GM18526 (cell line): ENCODE results near the gene ADAMTS17.

Experiments used
- POLR2A ChIP-seq: IDR thresholded peaks from 3 replicates; pipeline ENCODE4 v1.6.1; 2011; ENCODE audit not compliant: insufficient read length; ENCODE audit errors: extremely low read depth

ADAMTS17 gene

DNA sequence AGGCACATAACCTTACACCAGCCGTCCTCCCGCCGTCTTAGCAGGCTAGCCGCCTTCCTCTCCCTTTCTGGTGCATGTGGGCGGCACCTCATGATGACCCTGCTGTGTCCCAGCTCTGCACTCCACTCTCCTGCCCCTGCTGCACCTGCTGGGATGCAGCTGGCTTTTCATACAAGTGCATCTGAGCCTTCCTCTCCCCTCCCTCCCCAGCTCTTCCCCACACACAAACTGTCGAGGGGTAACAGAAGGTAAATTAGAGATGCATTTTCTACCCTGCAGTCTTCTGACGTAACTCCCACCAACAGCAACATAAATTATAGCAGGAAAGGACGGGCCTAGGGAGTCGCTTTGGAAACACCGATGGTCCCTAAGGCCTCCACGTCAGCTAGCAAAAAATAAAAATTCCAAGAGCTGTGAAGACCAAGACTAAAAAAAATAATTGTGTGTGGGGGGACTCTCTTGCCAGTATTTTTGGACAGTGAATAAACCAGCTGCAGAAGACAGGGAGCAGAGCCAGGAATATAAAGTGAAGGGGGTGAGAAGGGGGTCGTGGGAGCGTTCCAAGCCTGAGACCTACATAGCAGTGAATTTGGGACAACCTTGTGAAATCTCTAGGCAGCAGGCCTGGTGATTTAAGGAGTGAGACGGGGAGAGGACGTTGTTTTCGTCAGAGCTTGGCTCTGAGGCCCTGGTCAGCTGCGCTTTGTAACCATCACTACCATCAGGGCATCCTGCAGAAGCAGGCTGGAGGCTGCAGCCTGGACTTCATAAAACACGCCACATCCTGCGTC lies 216.2 kb downstream of the ADAMTS17 start:
- no peak for TF ChIP-seq POLR2A

DNA sequence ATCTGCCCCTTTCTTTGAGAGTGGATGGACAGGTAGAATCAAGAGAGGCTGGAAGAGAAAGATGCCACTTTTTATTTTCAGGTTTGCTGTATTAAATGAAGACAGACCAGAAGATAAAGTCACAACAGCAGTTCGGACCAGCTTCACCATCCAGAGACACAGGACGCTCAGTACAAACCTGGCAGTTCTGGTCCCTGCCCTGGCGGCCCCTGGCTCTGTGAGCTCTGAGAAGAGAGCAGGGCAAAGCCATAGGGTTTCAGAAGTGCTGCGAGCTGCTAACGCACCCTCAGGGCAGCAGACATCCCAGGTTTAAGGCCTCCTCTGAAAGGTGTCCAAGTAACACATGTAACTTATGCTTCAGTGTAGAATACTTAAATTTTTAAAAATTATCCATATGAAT lies 216.8 kb downstream of the ADAMTS17 start:
- no peak for TF ChIP-seq POLR2A

DNA sequence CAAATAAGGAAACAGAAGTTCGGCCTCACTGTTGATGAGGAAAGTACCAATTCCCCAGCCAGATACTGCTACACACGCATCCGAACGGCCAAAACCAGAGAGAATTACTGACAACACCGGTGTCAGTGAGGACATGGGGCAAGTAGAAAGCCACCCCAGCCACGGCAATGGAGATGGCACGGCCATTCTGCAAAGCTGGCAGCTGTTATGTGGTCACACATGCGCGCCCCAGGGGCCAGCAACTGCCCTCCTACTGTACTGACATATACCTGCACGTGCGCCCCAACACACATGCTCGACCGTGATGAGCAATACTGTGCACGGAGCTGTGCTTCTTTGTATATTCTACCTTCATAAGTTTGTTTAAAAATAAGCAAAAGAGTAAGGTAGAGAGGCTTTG lies 217.4 kb downstream of the ADAMTS17 start:
- TF ChIP-seq POLR2A, result no peak

DNA sequence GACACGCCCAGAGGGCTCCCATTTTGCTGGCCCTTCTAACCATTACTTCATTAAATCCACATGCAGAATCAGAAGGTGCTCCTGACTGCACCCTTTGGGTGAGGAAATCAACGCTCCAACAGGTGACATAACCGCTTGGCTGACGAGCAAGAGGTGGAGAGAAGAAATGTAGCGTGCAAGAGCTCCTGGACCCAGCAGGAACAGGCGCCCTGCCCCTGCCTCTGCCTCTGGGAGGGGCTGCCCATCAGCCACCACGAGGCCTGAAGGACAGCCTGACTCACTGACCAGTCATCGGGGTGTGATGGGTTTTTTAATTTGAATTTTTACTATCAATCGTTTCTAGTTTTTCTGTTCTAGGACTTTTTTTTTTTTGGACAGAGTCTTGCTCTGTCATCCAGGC lies 218.2 kb downstream of the ADAMTS17 start:
- no peak for TF ChIP-seq POLR2A

DNA sequence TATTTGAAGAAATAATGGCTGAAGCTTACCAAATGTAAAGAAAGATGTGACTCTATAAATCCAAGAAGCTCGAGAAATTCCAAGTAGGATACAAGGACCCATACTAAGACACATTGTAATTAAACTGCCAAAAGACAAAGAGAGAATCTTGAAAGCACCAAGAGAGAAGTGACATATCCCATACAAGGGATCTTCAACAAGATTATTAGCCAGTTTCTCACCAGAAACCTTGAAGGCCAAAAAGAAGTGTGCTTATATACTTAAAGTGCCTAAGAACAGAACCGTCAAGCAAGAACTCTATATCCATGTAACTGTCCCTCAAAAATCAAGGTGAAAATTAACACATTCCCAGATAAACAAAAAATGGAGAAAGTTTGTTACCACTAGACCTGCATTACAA lies 220.5 kb downstream of the ADAMTS17 start:
- TF ChIP-seq POLR2A, result no peak

DNA sequence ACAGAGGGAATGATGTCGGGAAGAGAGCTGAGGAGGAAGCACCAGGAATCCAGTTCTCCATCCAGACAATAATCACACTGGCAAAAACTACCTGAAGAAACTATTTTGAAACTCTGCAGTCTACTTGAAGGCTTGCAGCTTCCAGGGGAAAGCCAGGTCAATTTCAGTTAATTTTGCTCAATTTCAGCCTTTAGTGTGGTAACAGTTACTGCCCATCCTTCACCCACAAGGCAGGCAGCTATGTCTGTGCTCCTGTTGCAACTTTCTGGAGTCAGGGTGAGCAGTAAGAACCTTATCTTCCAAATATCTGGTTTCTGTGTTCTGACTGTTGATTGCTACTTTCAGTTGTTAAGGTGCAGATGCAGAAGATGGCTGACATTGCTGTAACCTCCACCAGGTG lies 221.7 kb downstream of the ADAMTS17 start:
- TF ChIP-seq POLR2A, result no peak

DNA sequence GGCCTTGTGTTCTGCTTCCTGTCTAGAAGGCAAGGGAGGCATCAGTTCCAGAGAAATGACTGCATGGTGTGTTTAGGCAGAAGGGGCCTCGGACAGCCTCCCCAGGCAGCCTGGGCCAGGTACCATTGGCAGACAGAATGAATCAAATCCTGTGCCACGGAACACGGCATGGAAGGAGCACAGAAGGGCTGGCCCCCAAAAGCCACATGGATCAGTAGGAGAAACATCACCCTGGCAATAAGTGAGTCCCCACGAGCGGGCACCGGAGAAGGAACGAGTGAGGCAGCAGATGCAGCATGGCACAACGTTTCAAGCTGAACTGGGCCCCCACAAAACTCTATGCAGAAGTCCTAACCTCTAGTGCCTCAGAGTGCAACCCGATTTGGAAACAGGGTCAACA lies 223.2 kb downstream of the ADAMTS17 start:
- no peak for TF ChIP-seq POLR2A

DNA sequence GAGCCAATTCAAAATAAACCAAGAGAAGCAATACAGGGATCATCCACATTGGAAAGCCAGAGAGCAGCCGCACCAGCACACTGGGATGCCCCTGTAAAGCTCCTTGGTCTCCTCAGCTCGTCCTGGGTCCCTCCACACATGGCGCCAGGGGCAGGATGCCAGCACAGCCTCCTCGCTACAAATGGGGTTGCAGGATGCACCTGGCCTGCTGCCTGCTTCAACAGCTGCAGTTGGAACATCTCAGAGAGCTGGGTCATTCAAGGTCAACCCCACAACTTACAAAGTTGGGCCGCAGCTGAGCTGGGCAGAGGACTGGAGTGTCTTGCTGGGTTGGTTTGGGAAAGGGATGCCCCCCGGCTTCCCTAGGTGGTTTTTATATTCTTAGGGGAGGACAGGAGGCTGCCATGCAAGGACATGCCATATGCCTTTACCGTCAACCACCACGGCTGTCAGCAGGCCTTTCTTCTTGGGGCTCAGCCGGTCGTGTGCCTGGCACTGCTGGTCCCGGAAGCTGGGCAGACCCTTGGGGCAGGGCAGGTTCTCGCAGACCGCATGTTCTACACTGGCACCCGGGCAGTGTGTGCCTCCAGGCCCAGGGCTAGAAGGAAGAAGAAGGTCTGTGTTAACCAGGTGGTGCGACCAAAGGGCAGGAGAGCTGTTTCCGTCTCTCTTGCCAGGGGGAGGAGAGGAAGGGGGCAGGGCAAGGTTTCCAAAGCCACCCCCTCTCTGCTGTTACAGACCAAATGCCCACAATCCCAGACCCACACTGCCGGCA lies 225.2 kb downstream of the ADAMTS17 start:
- TF ChIP-seq POLR2A, result no peak

DNA sequence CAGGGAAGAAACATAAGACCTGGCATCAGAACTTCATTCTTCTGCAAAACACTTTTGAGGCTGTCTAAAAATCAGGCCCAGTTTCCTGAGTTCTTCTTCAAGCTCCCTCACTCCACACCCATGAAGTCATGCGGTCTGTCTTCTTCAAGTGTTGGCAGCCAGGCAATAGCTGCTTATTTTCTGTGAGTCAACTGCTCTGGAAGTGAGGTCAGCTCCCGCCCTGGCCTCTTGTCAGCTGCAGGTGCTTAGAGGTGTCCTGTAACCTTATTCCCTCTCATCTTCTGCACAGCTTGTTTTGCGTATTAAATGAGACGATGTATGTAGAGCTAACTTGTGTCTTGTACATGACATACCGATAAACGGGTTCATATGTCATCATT lies 226.1 kb downstream of the ADAMTS17 start:
- TF ChIP-seq POLR2A, result no peak

DNA sequence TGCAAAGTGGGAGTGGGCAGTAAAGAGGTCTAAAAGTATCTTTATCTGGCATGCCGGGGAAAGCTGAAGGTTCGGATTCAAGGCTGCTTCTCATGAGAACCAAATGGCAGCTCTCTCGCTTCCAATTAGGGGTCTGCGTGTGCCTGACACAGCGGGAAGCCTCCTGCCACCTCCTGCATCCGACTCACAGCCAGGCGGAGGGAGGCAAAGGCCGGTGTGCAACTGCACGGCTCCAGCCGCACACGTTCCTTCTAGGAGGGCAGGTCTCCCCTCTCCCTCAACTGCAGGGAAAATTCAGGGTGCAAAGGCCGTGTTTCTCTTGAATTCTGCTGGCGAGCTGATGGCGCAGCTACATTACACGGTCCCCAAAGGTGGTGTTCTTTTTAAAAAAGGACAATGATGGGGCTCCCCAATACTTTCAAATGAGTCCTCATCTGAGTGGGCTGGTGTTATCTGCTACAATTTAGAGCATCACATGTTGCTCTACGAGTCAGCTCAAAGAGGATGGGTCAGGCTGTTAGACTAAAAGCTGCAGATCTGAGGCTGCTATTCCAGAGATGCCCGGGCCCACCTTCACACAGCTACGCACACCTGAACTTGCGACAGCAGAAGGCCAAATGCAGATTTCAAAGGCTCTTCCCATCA lies 226.6 kb downstream of the ADAMTS17 start:
- no peak for TF ChIP-seq POLR2A

DNA sequence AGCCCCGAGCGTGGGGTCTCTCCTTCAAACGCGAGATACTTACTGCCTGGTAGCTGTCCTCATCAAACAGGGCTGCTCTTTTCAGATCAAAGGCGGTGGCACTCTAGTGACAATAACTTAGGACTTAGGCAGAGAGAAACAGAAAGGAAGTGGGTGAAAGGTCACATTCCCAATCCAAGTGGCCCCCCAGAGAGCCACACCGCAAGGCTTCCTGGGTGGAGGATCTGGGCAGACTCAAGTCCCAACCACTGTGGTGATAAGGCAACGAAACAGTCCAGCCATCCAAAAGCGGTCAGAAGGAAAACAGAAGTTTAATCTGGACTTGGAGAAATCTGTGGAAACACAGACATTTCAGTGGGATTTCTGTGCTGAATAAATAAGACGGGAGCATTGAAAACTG lies 227.2 kb downstream of the ADAMTS17 start:
- TF ChIP-seq POLR2A, result no peak

DNA sequence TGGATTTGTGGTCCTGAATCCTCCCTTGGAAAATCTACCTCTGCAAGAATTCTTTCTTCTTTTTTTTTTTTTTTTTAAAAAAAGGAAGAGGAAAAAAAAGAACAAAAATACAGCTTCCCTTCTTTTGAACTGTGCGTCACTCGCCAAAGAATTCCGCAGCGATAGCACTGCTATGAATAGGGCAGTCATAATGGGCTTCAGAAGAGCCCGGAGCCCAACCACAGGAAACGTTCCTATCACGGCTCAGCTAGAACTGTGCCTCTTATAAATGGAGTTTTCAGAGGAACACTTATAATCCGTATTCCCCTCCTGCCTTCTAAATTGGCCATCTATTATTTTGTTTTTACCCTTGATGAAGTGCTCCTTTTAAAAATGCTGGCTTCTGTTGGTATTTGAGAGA lies 227.7 kb downstream of the ADAMTS17 start:
- no peak for TF ChIP-seq POLR2A

DNA sequence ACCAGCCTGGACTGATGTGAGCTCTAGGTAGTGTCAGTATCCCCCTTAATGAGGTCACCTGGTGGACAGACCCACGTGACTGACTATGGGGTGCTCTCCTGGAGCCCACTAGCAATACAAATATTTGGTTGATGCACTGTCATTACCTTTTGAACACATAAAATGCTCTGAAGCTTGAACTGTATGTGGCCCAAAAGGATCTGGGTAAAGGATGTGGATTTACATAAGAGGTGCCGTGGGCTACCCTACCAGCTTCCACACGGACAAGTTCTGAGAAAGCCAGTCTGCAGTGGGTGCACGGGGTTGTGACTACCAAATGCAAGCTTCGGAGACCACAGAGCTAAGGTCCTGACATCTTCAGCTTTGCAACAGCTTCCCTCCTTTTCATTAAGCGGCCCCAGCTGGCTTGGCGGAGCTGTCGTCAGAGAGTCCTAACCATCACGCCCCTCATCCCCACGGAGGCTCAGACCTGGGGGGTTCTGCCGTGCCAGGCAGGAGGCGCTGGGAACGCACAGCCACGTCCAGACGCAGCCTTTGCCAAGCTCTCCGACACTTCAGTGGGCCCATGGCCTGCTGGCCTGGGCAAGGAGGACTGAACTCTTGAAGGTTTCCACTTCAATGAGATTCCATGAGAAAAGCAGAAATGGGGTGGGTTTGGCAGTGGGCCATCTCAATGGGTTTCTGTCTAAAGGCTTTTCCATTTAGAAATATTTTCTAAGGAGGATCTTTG lies 228.3 kb downstream of the ADAMTS17 start:
- no peak for TF ChIP-seq POLR2A

DNA sequence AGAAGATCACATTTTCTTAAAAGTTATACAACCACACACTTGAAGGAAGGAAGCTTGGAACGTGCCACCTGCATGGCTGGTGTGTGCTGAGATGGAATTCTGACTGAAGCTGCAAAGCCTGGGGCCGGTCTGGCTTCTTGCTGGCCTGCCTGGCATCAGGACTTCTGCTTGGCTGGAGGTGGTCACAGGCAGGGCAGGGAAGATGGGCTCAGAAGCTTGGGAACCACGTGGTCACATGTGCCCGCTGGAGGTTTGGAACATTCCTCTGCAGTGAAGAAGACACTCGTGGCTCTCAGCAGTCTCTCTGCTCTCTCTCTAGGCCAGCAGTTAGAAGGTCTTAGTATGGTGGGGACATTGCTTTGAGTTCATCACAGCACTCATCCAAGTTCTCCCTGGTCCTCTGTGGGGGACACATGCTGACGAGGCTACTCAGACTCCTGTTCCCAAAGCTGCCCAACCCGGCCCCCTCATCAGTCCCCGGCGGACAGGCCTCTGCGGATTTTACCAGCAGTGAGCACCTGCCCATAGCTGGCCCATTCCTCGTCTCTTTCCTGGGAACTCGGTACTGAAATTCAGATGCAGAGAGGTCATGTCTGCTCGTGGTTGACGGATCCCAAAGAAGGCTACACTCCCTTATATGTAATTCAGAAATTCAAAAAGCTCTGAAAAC lies 229.0 kb downstream of the ADAMTS17 start:
- TF ChIP-seq POLR2A, result no peak

DNA sequence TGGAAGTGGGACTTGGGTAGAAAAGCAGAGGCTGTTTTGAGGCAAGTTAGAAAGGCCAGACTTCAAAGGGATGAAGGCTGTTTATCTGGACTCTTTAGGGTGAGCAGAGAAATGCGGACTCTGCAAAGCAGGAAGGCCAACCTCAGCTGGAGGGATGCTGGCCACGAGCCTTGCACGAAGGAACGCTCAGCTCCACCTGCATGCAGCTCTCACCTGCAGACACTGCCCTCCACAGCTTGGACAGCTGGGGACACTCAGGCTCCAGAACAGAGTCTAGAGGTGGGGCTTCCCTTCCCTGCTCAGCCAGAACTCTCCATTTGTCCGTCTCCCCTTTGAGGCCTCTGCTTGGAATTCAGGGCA lies 229.7 kb downstream of the ADAMTS17 start:
- TF ChIP-seq POLR2A, result no peak
